GM12892 (cell line): ENCODE measurements around the gene S100A14.

ENCODE experiments used
- POLR2AphosphoS5 ChIP-seq: IDR thresholded peaks from 2 replicates; pipeline ENCODE4 v1.6.1; 2011; ENCODE audit warnings: low read depth, low read length, control low read depth
- TAF1 ChIP-seq: IDR thresholded peaks from 2 replicates; pipeline ENCODE4 v1.6.1; 2011; ENCODE audit warnings: low read depth, mild to moderate bottlenecking, control low read depth, low read length, borderline replicate concordance

- TF ChIP-seq TAF1 (no peak), POLR2AphosphoS5 (no peak)
These were observed 3.0 kb upstream of the S100A14 start for GRCh38 chr1:153619171-153619570.
